Stimulated activated CD4-positive, alpha-beta T cell treated with anti-CD3 and anti-CD28 coated beads, Interleukin-12 subunit alpha, Interleukin-12 subunit beta, amount 100 ng/mL, for 4 hours (primary cell): ENCODE data around the gene SAMD4A.

Experiments
- DNase-seq: peaks from one replicate; pipeline ENCODE4 v3.0.0-alpha.2; 2020

The SAMD4A gene

DNA sequence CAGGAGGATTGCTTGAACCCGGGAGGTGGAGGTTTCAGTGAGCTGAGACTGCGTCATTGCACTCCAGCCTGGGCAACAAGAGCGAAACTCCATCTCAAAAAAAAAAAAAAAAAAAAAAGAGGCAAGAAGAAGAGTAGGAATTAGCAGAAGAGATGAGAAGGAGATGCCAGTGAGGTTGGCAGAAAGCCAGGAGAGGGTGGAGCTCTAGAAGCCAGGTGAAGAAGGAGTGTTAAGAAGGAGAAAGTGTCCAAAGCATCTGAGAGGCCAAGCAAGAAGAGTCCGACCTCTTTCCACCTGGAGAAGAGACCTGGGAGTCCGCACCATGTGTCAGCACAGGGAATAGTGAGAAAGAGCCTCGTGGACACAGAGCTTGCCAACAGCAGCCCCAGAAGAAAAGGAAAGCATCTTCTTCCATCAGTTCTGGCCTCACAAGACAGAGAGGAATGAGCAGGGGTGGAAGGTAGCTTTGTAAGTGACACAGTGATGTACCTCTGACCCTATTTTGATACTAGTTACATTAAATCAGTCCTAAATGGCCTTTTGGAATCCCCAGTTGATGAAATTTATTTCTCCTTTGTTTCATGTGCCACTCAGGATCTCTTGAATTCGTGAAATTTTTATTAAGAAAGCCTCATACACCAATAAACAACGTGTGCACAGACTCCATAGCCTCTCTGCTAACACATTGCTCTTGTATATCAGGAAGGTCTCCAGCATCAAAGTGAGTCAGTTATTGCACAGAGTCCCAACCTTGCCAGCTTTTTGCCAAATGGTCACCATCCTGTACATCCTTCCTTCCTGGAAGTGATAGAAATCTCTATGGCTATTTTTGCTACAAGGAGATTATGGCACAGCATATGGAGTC, 70.6 kb downstream of the SAMD4A start:
- no peak for DNase-seq

GRCh38 chr14:54638135-54638446, 71.2 kb downstream of the SAMD4A start:
- no peak for DNase-seq

GRCh38 chr14:54639611-54640010, 72.7 kb downstream of the SAMD4A start:
- DNase-seq = no peak

DNA sequence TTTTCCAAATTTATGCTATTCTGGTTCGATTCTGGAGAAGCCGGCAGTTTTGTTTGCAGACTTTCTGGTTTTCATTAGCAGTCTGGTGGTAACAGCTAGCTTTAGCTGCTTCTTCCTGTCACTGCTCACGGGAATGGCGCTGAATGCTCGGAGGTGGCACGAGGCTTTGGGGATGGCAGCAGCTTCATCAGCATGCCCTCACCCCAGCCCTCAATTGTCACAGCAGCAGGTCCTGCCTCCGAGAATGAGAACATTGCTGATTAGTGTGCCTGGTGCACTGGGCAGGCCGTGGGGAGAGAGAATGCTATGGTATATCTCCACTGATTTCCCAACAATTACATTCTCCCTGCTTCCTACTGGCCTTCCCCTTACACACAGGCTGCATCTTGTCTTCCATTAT, 73.6 kb downstream of the SAMD4A start:
- DNase-seq = no peak

- no peak for DNase-seq
These were observed 75.2 kb downstream of the SAMD4A start for GRCh38 chr14:54642121-54642520.

GRCh38 chr14:54642801-54643695, 76.1 kb downstream of the SAMD4A start:
- DNase-seq = no peak

GRCh38 chr14:54643696-54644176, 76.8 kb downstream of the SAMD4A start:
- DNase-seq = no peak

DNA sequence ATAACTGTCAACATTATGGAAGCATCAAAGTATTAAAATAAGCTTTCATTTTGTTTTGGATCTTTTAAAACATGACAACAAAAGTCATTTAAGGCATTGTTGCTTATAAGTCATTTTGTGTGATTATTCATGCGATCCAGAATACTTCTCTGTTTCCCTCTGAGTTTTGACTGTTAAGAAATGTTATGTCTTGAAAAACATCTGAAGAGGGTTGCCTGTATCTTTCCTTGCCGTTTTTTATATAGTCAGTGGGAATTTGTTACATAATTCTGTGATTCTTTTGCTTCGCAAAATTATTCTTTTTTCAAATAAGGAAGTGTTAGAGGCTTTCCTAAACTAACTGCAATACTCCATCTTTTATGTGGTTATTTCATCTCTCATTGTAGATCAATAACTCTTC, 78.7 kb downstream of the SAMD4A start:
- no peak for DNase-seq

DNA sequence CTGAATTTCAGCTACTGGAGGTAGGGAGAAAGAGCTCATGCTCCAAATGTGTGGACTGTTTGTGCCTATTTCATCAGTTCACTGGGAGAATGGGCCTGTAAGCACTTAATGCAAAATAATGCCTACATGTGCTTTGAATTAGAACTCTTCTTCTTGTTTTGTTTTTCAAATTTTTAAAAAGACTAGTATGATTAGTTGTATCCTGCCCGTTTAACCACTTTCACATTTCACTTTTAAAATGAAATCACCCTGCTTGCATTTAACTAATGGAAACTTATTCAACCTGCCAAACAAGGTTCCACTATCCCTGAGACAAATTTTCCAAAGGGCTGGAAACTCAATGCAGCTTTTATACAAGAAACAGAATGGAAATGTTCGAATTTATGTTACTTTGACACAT, 79.7 kb downstream of the SAMD4A start:
- DNase-seq = no peak

DNA sequence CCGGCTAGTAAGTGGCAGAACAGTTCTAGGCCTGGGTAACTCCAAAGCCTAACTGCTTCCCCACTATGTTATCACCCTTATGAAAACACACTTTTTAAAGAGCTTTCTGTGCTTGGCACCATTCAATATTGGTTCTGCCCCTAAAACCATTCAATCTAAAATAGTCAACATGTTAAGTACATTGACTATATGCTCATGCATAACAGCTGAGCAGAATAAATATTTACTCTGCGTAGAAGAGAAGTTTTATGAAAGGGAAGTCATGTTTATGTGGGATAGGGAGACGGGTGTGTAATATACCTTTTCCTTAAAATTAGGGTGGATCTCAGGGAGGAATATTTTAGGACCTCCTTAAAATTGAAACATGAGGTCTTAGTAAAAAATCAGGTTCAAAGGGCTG, 80.5 kb downstream of the SAMD4A start:
- no peak for DNase-seq

- no peak for DNase-seq
These were observed 82.1 kb downstream of the SAMD4A start for GRCh38 chr14:54649056-54649455.

DNA sequence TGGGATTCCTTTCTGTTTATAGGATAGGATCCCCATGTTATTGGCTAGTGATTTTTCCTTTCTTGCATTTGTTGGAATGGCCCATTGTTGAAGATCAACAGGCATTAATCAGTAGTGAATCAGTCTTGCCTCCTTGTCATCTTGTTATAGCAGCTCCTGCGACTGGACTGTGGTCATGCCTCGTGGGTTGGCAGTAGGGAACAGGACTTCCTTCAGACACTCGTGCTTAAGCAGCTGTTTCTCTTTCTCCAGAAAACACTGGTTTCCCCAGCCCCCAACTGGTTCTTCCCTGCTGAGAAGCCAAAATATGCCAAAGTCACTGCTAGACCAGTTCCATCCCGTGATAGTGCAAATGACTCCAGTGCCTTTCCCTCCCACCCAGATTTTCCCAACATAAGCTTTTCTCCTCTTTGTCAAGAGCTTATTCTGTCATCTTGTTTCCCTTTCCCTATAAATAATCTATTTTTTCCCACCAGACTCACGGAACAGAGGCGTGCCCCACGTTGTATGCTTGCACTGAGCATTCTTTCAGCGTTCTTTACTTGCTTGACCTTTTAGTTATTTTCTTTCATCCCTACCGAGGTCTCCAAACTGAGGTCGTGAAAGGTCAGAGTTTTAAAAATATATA, 83.5 kb downstream of the SAMD4A start:
- DNase-seq = no peak

DNA sequence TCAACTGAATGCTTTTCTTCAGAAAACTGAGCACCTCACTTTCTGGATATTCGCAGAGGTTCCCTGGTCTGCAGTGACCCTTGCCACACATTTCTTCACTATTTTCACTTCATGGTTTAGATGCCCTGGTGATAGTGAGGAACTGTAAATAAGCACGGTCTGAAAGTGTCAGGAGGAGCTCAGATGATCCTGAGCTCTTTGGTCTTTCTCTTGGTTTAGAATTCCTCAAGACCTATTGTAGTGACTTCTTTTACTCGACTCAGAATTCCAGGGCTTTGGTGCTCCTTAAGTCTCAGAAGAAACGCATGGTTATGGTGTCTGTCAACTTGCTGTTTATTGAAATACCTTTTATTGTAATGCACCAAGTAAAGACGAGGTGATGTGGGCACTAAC, 84.0 kb downstream of the SAMD4A start:
- no peak for DNase-seq

- no peak for DNase-seq
These were observed 84.7 kb downstream of the SAMD4A start for GRCh38 chr14:54651649-54652048.

DNA sequence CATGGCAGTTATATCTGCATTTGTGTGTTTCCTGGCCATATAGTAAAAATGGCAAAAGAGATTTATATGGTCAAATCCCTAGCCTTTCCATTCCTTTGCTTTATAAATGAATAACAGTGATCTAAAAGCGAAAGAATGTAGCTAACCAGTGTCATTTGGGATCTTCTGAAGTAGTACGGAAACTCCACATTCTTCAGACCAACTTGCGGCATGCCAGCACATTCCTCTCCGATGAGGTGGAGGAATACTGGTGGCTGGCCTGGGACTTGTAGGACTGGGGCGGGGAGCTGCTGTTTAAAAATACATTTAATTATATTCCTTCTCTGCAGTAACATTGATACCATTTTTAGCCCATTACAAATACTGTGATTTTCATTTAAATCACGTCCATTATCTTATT, 85.3 kb downstream of the SAMD4A start:
- DNase-seq = no peak

DNA sequence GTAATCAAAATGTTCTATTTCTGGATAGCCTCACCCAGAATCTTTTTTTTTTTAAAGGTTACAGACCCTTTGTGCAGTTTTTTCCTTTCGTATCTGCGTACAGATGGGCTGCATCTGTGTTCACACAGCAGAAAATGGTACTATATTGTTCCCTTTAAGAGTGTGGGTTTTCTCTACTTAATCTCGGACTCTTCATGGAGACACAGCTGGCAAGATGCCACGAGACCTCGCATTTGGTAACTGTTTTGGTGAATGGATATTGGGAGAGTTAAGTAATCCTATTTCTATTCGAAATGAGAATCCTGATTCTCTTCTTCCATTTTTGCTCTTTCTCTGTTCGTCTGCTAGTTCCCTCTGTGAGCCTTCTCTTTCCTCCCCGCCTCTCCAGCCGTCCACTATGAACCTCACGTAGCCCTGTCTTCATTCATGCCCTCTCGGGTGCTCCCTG, 85.7 kb downstream of the SAMD4A start:
- DNase-seq = no peak

- no peak for DNase-seq
These were observed 87.0 kb downstream of the SAMD4A start for GRCh38 chr14:54653712-54654469.

DNA sequence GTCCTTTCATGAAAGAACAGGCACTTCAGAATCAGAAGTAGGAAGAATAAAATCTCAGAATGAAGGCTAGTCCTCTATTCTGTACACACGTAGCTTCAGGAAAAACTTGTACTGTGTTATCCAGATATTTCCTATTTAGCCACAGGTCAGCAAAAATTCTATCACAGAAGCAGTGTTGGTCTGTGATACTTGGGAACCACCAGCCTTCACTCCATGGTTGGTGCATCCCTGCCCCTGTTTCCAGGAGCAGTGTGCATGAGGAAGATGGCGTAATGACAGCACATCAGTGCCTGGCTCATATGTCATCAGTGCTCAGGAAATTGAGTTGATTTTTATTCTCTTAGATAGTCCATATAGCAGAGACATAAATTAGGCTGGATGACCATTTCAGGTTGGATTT, 87.7 kb downstream of the SAMD4A start:
- no peak for DNase-seq

GRCh38 chr14:54658836-54659235, 91.9 kb downstream of the SAMD4A start:
- DNase-seq = no peak

DNA sequence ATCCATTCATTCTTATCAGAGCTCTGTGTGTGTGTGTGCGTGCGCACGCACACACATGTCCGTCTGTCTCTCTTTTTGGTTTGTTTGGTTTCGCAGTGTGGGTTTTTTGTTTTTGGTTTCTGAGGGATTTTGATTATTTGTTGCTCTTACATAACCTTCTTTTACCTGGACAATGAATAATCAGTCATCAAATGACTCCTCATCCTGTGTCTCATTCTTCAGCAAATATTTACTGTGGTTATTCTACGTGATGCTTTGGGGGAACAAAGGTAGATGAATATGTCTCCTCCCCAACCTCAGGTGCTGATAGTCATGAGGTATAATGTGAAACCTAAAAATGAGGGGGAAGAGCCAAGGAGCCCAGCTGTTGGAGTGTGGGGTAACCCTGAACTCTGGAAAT, 92.4 kb downstream of the SAMD4A start:
- DNase-seq = no peak

DNA sequence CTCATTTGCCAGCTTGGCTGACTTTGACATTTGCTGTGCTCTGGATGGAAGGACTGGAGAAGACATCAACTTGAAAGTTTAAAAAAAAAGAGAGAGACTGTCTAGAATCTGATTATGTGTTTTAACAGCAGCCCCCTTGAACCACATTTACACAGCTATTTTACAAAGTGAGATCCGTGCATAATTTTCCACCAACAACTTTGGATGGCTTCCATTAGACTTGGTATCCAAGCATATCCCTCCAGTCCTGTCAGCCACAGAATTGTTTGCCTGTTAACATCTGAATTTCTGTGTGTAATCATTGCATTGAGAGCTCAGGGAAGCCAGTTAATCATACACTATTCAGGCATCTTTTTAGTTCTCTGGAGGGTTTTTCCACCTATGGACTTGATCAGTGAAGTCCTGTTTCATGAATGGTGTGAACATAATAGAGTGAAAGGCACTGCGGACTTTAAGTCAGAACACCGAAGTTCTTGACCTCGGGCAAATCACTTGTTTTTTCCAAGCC, 93.7 kb downstream of the SAMD4A start:
- no peak for DNase-seq

DNA sequence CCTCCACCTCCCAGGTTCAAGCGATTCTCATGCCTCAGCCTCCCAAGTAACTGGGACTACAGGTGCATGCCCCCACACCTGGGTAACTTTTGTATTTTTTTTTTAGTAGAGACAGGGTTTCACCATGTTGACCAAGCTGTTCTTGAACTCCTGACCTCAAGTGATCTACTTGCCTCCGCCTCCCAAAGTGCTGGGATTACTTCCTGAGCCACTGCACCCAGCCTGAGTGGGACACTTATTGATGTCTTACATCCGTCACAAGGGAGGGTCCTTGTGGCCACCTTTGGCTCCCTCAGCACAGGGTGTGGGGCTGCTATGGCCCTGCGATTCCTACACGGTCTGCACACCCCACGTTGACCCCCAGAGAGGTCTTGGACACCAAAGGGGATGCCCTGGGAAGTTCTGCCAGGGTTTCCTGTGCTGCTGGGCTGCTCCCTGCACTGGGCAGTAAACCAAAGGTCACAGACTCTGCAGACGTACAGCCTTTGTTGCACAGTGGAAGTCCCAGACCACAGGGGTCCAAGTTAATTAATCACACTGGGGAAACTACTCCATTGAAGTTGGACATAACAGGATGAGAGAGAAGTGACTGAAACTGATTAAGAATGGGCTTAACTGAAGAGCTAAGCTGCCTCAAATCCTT, 95.7 kb downstream of the SAMD4A start:
- no peak for DNase-seq
